Esophagus squamous epithelium (tissue), 5 donors: ENCODE results near the gene TMEM218. TPM values are rescaled to one million over a fixed set of nuclear protein-coding genes. Genes with fewer than 3 reads are reported as not detected.

Experiments
- DNase-seq: peaks from one replicate; lab custom pipeline; 2025; lab: John Stamatoyannopoulos, UW
- H3K27ac ChIP-seq, 4 donors: fragments of 200-600 bp; sonication (generic); one replicate each; pipeline ENCODE4 v1.5.1; 2016 to 2019; ENCODE audit warnings: mild to moderate bottlenecking in 1 of 4
- H3K27me3 ChIP-seq, 4 donors: fragments of 200-600 bp; sonication (generic); 1 replicate in 3 of 4; 2 replicates in 1 of 4; pipeline versions ENCODE4 v1.5.1 to v1.6.0; 2017 to 2021; ENCODE audit warnings: antibody characterized with exemption in 1 of 4
- H3K36me3 ChIP-seq, 3 donors: fragments of 200-600 bp; sonication (generic); one replicate each; pipeline ENCODE4 v1.5.1; 2016 to 2019
- H3K4me1 ChIP-seq, 3 donors: fragments of 200-600 bp; sonication (generic); one replicate each; pipeline ENCODE4 v1.5.1; 2017 to 2019
- H3K4me3 ChIP-seq, 4 donors: fragments of 200-600 bp; sonication (generic); 1 replicate in 3 of 4; 2 replicates in 1 of 4; pipeline ENCODE4 v1.5.1; 2016 to 2019; ENCODE audit warnings: mild to moderate bottlenecking in 2 of 4, moderate library complexity in 1 of 4
- H3K9me3 ChIP-seq, 3 donors: fragments of 200-600 bp; sonication (generic); one replicate each; pipeline ENCODE4 v1.5.1; 2016 to 2019
- CTCF ChIP-seq, 6 experiments: fragments of 450-650 bp in 4 of 6; fragments of 200-600 bp in 2 of 6; sonication (generic) in 2 of 6; IDR thresholded peaks; one replicate each; pipeline ENCODE4 v1.5.1; 2016 to 2019; ENCODE audit warnings: antibody characterized with exemption in 6 of 6, mild to moderate bottlenecking in 4 of 6, moderate library complexity in 4 of 6
- POLR2A ChIP-seq, 4 donors: fragments of 450-650 bp; IDR thresholded peaks; one replicate each; pipeline ENCODE4 v1.6.1; 2017; ENCODE audit warnings: antibody characterized with exemption in 4 of 4, mild to moderate bottlenecking in 4 of 4, moderate library complexity in 3 of 4
- WGBS, 2 donors: methylation state at CpG; one replicate each; pipeline ENCODE4 v1.1.5; 2018; 5-methylcytosine and 5-hydroxymethylcytosine counted together
- intact Hi-C: fragments of 100-400 bp; cut with DNase I; formaldehyde crosslinking; loops from one replicate; pipeline ENCODE4 v1.15.0; 2022
- total RNA-seq, 4 donors: library from RNA; depleted of rRNA; stranded (reverse); fragments of >200 nt; gene quantifications; one replicate each; pipeline ENCODE4 v1.1.0, GENCODE V29; 2016
- donor health status: DM: yes; HTN: yes; CAD: no.

TMEM218 gene
- total RNA-seq, 4 donors from 2014 or later = 7.5 to 17.3 (median 13.9) TPM

DNA sequence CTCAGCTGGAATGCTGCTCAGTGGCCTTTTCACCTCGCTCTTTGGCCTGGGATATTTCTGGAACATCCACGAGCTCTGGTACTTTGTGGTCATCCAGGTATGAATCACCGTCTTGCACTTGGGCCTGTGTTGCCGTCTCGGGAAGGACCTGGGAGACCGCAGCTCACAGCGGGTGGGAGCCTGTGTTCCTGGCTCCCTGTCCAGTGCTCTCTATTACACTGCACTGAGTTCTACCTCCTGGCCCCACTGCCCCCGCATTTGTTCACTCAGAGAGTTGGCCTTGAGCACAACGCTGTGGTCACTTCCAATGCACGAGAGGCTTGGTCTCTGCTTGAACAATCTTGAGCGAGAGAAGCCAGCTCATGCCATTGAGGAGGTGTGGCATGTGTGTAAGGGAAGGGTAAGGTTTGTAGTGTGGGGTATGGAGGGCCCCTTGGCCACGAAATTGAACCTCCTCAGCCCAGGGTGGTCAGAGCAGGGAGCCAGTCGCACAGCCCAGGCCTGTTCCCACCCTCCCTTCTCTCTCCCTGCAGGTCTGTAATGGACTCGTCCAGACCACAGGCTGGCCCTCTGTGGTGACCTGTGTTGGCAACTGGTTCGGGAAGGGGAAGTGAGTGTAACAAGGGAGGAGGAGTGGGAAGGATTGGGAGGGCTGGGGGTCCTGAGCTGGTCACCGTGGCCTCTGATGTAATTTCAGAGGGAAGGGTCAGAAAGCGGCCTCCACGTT lies 32.1 kb downstream of the TMEM218 start:
- no peaks in the 10 kb centered on the region for H3K27me3 ChIP-seq
- no peak overlapping the region for H3K4me3 ChIP-seq
- H3K36me3 ChIP-seq = no peaks in the 10 kb centered on the region
- TF ChIP-seq POLR2A (IDR thresholded peaks at IDR 0.05) (no peak), CTCF (IDR thresholded peaks at IDR 0.05) (no peak)
- intact Hi-C loops = no loop called here
- DNase-seq = no peak
- peaks cover 9 to 56% (median 25%) of the 10 kb centered on the region in 3 donors for H3K4me1 ChIP-seq
- no peak overlapping the region for H3K27ac ChIP-seq
- H3K9me3 ChIP-seq = no peaks in the 10 kb centered on the region
- WGBS, 2 donors = 80 to 83% methylated on average over 7 to 12 of the region's 18 CpGs

DNA sequence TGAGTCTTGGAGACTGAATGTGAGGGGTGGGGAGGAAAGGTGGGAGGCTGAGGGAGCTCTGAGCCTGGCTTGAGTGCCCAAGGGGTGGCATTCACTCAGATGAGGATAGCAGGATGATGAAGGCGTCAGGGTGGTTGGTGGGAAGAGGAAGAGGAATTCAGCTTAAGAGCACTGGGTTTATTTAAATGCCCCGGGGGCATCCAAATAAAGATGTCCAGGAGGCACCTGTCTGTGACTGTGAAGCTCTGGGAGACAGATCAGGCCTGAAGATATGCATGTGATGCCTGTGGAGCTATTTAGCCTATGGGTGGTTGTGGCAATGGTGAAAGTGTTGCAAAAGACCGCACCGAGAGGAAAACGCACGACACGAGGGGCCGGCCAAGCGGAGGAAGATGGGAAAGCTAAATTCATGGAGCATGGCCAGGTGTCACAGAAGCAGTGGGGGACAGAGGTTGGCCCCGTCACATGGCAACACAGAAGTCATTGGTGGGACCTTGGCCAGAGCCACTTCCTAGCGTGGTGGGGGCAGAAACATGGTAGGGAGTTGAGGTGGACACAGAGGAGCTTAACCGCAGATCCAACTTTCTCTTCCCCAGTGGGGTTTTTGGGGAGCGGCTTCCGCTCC lies 32.8 kb downstream of the TMEM218 start:
- intact Hi-C loops = no loop called here
- DNase-seq = no peak
- TF ChIP-seq POLR2A (IDR thresholded peaks at IDR 0.05) = no peak
- TF ChIP-seq CTCF (IDR thresholded peaks at IDR 0.05) = no peak
- H3K9me3 ChIP-seq = no peaks in the 10 kb centered on the region
- no peak overlapping the region for H3K27ac ChIP-seq
- H3K4me3 ChIP-seq = no peak overlapping the region
- H3K4me1 ChIP-seq = peaks cover 9 to 54% (median 20%) of the 10 kb centered on the region in 3 donors
- no peaks in the 10 kb centered on the region for H3K27me3 ChIP-seq
- no peaks in the 10 kb centered on the region for H3K36me3 ChIP-seq
- WGBS, 2 donors = 89 to 97% methylated on average over 13 to 14 of the region's 14 CpGs

- TF ChIP-seq POLR2A (IDR thresholded peaks at IDR 0.05) (no peak), CTCF (IDR thresholded peaks at IDR 0.05) (no peak)
- Histone ChIP-seq H3K9me3 (no peaks in the 10 kb centered on the region), H3K4me1 (peaks cover 9 to 47% (median 17%) of the 10 kb centered on the region in 3 donors), H3K4me3 (no peak overlapping the region), H3K27ac (no peak overlapping the region), H3K36me3 (no peaks in the 10 kb centered on the region), H3K27me3 (no peaks in the 10 kb centered on the region)
- 92 to 93% methylated on average over 11 of the region's 11 CpGs for whole genome bisulfite sequencing, 2 donors
- DNase-seq = no peak
- intact Hi-C loops = no loop called here
These were observed 33.4 kb downstream of the TMEM218 start for GRCh38 chr11:125078016-125078415.

DNA sequence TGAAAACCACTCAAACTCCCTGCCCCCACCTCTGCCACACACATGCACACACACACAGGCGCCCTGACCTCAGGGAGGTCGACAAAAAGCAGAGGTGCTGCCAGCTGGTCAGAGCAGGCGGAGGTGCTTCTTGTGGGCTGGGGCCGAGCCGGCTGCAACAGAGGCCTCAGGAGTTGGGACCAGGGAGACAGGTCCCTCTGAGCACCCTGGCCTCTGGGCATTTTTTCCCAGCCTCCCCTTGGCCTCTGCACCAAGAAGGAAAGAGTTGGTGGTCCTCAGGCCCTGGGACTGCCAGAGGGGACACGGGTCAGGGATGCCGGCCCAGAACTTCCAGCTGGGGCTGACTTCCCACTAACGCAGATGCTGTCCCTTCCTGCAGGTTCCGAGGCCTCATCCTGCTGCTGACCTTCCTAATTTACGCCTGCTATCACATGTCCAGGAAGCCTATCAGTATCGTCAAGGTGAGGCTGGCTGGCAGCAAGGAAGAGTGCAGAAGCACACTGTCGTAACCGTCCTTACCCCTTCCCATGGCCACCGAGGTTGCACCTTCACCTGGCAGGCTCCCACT lies 35.0 kb downstream of the TMEM218 start:
- intact Hi-C loops = no loop called here
- DNase-seq = no peak
- Histone ChIP-seq H3K27ac (peak overlapping the region; percentile 28 to 73 (median 64)), H3K4me1 (peaks cover 15 to 44% (median 17%) of the 10 kb centered on the region in 3 donors), H3K9me3 (no peaks in the 10 kb centered on the region), H3K4me3 (no peak overlapping the region), H3K27me3 (no peaks in the 10 kb centered on the region), H3K36me3 (no peaks in the 10 kb centered on the region)
- no peak for TF ChIP-seq CTCF (IDR thresholded peaks at IDR 0.05)
- no peak for TF ChIP-seq POLR2A (IDR thresholded peaks at IDR 0.05)
- WGBS, 2 donors = 77 to 87% methylated on average over 6 to 7 of the region's 14 CpGs

- WGBS, 2 donors = 53 to 60% methylated on average over 3 to 4 of the region's 11 CpGs
These were observed 35.5 kb downstream of the TMEM218 start for GRCh38 chr11:125075900-125076317.

More at GRCh38 chr11:125075900-125076317, 35.5 kb downstream of the TMEM218 start:
- peaks cover 19 to 44% (median 22%) of the 10 kb centered on the region in 3 donors for H3K4me1 ChIP-seq
- no peaks in the 10 kb centered on the region for H3K9me3 ChIP-seq
- intact Hi-C loops = no loop called here
- peak overlapping the region; percentile 28 to 73 (median 64) for H3K27ac ChIP-seq
- H3K4me3 ChIP-seq = no peak overlapping the region
- no peaks in the 10 kb centered on the region for H3K36me3 ChIP-seq
- DNase-seq = no peak
- H3K27me3 ChIP-seq = no peaks in the 10 kb centered on the region
- TF ChIP-seq POLR2A (IDR thresholded peaks at IDR 0.05) = no peak
- TF ChIP-seq CTCF (IDR thresholded peaks at IDR 0.05) = peak in 1 of 6 experiments; percentile 4
